ENCODE measurements around the gene OR6M1.

- TF ChIP-seq CTCF (conservative IDR thresholded peaks at IDR 0.05): no peak
- TF ChIP-seq EZH2 (IDR thresholded peaks at IDR 0.05; ENCODE audit: low read depth): no peak
Measured at GRCh38 chr11:123762422-123762821, 43.7 kb downstream of the OR6M1 start.
